Hepatocyte (in vitro differentiated cells): ENCODE measurements around the gene BIRC7. TPM values are rescaled to one million over a fixed set of nuclear protein-coding genes. Genes with fewer than 3 reads are reported as not detected.
A peak's percentile ranks its signal among the peaks of the same experiment; 100 is the strongest.

ENCODE experiments used
- DNase-seq: peaks from one replicate; pipeline ENCODE4 v3.0.0-alpha.2; 2016; ENCODE audit warnings: low spot score
- H2AFZ ChIP-seq: fragments of 200-600 bp; sonication (generic); 2 replicates; pipeline ENCODE4 v1.6.0; 2016; ENCODE audit warnings: antibody characterized with exemption, mild to moderate bottlenecking
- H3K27ac ChIP-seq: fragments of 200-600 bp; sonication (generic); 2 replicates; pipeline ENCODE4 v1.5.1; 2016; ENCODE audit warnings: mild to moderate bottlenecking
- H3K27me3 ChIP-seq: fragments of 200-600 bp; sonication (generic); 2 replicates; pipeline ENCODE4 v1.6.1; 2016
- H3K36me3 ChIP-seq: fragments of 200-600 bp; sonication (generic); replicated peaks from 2 replicates; pipeline ENCODE4 v1.5.1; 2016; ENCODE audit warnings: low read depth; ENCODE audit not compliant: insufficient read depth
- H3K4me1 ChIP-seq: fragments of 200-600 bp; sonication (generic); 2 replicates; pipeline ENCODE4 v1.5.1; 2016; ENCODE audit warnings: mild to moderate bottlenecking, moderate library complexity; ENCODE audit not compliant: insufficient read depth
- H3K4me2 ChIP-seq: fragments of 200-600 bp; sonication (generic); 2 replicates; pipeline ENCODE4 v1.6.0; 2016
- H3K4me3 ChIP-seq: fragments of 200-600 bp; sonication (generic); 2 replicates; pipeline ENCODE4 v1.5.1; 2016; ENCODE audit warnings: mild to moderate bottlenecking
- H3K79me2 ChIP-seq: fragments of 200-600 bp; sonication (generic); 2 replicates; pipeline ENCODE4 v1.6.0; 2017; ENCODE audit warnings: mild to moderate bottlenecking
- H3K9me2 ChIP-seq: fragments of 200-600 bp; sonication (generic); replicated peaks from 2 replicates; pipeline ENCODE4 v1.6.0; 2017; ENCODE audit warnings: mild to moderate bottlenecking; ENCODE audit not compliant: insufficient read depth
- H3K9me3 ChIP-seq: fragments of 200-600 bp; sonication (generic); 2 replicates; pipeline ENCODE4 v1.5.1; 2016; ENCODE audit warnings: low read depth, mild to moderate bottlenecking
- H4K20me1 ChIP-seq: fragments of 200-600 bp; sonication (generic); 2 replicates; pipeline ENCODE4 v1.6.0; 2016; ENCODE audit warnings: mild to moderate bottlenecking; ENCODE audit not compliant: insufficient read depth, poor library complexity, severe bottlenecking
- CTCF ChIP-seq: fragments of 200-600 bp; sonication (generic); IDR thresholded peaks from 2 replicates; pipeline ENCODE4 v1.5.1; 2016; ENCODE audit warnings: antibody characterized with exemption, mild to moderate bottlenecking; ENCODE audit not compliant: poor library complexity
- EZH2 ChIP-seq: fragments of 200-600 bp; sonication (generic); IDR thresholded peaks from 2 replicates; pipeline ENCODE4 v1.6.1; 2016; ENCODE audit warnings: antibody characterized with exemption, mild to moderate bottlenecking, borderline replicate concordance
- EZH2phosphoT487 ChIP-seq: fragments of 200-600 bp; sonication (generic); IDR thresholded peaks from one replicate; pipeline ENCODE4 v1.6.1; 2018; ENCODE audit warnings: antibody characterized with exemption, mild to moderate bottlenecking, low read depth, moderate library complexity; ENCODE audit not compliant: unreplicated experiment, severe bottlenecking
- WGBS: methylation state at CpG from one replicate; pipeline ENCODE4 v1.1.6; 2016; ENCODE audit warnings: low lambda C conversion rate; ENCODE audit errors: missing lambda C conversion rate; 5-methylcytosine and 5-hydroxymethylcytosine counted together
- polyA plus RNA-seq: library from polyadenylated mRNA; unstranded; fragments of >200 nt; fragmentation: Nextera tagmentation; extraction: Ambion mirVana; gene quantifications from 2 replicates; pipeline ENCODE4 v1.2.1, GENCODE V29; 2016
- total RNA-seq: library from RNA; depleted of rRNA; stranded (reverse); fragments of >200 nt; gene quantifications from 2 replicates; pipeline ENCODE4 v1.2.3, GENCODE V29; 2014

BIRC7 gene
- total and polyA plus RNA-seq, 2 experiments from 2014 or later = 0.43 to 2.0 TPM

- no peak overlapping the region for H2AFZ ChIP-seq
- TF ChIP-seq EZH2 (no peak), EZH2phosphoT487 (no peak), CTCF (no peak)
- no peak overlapping the region for H3K4me3 ChIP-seq
- peaks cover 27% of the 10 kb centered on the region for H3K27me3 ChIP-seq
- H3K79me2 ChIP-seq = no peaks in the 10 kb centered on the region
- no peak for DNase-seq
- no peaks in the 10 kb centered on the region for H4K20me1 ChIP-seq
- H3K27ac ChIP-seq = no peak overlapping the region
- H3K36me3 ChIP-seq = no peaks in the 10 kb centered on the region
- no peaks in the 10 kb centered on the region for H3K9me2 ChIP-seq
- peaks cover 53% of the 10 kb centered on the region for H3K4me1 ChIP-seq
- 69% methylated on average over 31 of the region's 31 CpGs for WGBS
- no peak overlapping the region for H3K4me2 ChIP-seq
- no peaks in the 10 kb centered on the region for H3K9me3 ChIP-seq
Observed at GRCh38 chr20:63255931-63256704, 20.4 kb downstream of the BIRC7 start.

- Histone ChIP-seq H3K36me3 (no peaks in the 10 kb centered on the region), H3K27ac (no peak overlapping the region), H3K79me2 (no peaks in the 10 kb centered on the region), H3K9me3 (no peaks in the 10 kb centered on the region), H3K9me2 (no peaks in the 10 kb centered on the region), H2AFZ (no peak overlapping the region), H3K4me2 (no peak overlapping the region), H3K4me3 (no peak overlapping the region), H4K20me1 (no peaks in the 10 kb centered on the region), H3K27me3 (peaks cover 27% of the 10 kb centered on the region), H3K4me1 (peaks cover 60% of the 10 kb centered on the region)
- 96% methylated on average over 4 of the region's 4 CpGs for WGBS
- no peak for TF ChIP-seq EZH2
- no peak for DNase-seq
Observed at GRCh38 chr20:63256954-63257353, 21.2 kb downstream of the BIRC7 start.

- TF ChIP-seq EZH2 = no peak
- TF ChIP-seq CTCF = no peak
- no peak for TF ChIP-seq EZH2phosphoT487
- H3K4me3 ChIP-seq = no peak overlapping the region
- no peaks in the 10 kb centered on the region for H3K9me2 ChIP-seq
- H3K4me1 ChIP-seq = peaks cover 64% of the 10 kb centered on the region
- H3K79me2 ChIP-seq = no peaks in the 10 kb centered on the region
- H3K27ac ChIP-seq = peak overlapping the region; percentile 93
- peaks cover 24% of the 10 kb centered on the region for H3K27me3 ChIP-seq
- 85% methylated on average over 10 of the region's 13 CpGs for WGBS
- no peaks in the 10 kb centered on the region for H4K20me1 ChIP-seq
- H3K36me3 ChIP-seq = no peaks in the 10 kb centered on the region
- no peak overlapping the region for H2AFZ ChIP-seq
- no peak overlapping the region for H3K4me2 ChIP-seq
- DNase-seq = no peak
- no peaks in the 10 kb centered on the region for H3K9me3 ChIP-seq
Observed at GRCh38 chr20:63257629-63258028, 21.9 kb downstream of the BIRC7 start.

- TF ChIP-seq EZH2 (no peak), EZH2phosphoT487 (no peak), CTCF (no peak)
- Histone ChIP-seq H3K27me3 (peaks cover 14% of the 10 kb centered on the region), H3K27ac (peak overlapping the region; percentile 93)
Observed at GRCh38 chr20:63258781-63259180, 23.1 kb downstream of the BIRC7 start.

More at GRCh38 chr20:63258781-63259180, 23.1 kb downstream of the BIRC7 start:
- Histone ChIP-seq H3K79me2 (no peaks in the 10 kb centered on the region), H3K4me3 (no peak overlapping the region), H3K4me2 (peak overlapping the region; percentile 59), H3K36me3 (no peaks in the 10 kb centered on the region), H3K9me2 (no peaks in the 10 kb centered on the region), H3K9me3 (no peaks in the 10 kb centered on the region), H3K4me1 (peaks cover 61% of the 10 kb centered on the region), H2AFZ (no peak overlapping the region), H4K20me1 (no peaks in the 10 kb centered on the region)
- DNase-seq = peak; percentile 74
- 31% methylated on average over 8 of the region's 8 CpGs for WGBS
